ENCODE data around the gene CACNA1I. TPM values are rescaled to one million over a fixed set of nuclear protein-coding genes. Genes with fewer than 3 reads are reported as not detected.

Gene CACNA1I
- polyA plus RNA-seq, 1 of the 3 experiments (the other 2 are of a cell fraction), result not detected

GRCh38 chr22:39593066-39593930 lies 22.7 kb downstream of the CACNA1I start:
- CTCF ChIA-PET, result interaction anchor here (1.3 to 1.6 kb wide), 2 partner anchors 33 to 58 kb away, joined by 3 to 4 read pairs; no protein-coding TSS in a partner anchor
- POLR2A ChIA-PET, result no interaction called here
- peak overlapping the region; percentile 44; the same call in 1 of the 2 replicates for H3K4me2 ChIP-seq

More at GRCh38 chr22:39593066-39593930, 22.7 kb downstream of the CACNA1I start:
- no peak overlapping the region for H2AFZ ChIP-seq (ENCODE audit: low read depth)
- no peaks in the 10 kb centered on the region for H3K27me3 ChIP-seq (ENCODE audit: insufficient read depth)
- WGBS (ENCODE audit: low lambda C conversion rate), result 73% methylated on average over 8 of the region's 12 CpGs
- H3K9me2 ChIP-seq, result no peaks in the 10 kb centered on the region
- H3K36me3 ChIP-seq (replicated peaks in 1 of 2; ENCODE audit: control insufficient read depth in 1 of 2, insufficient read depth in 2 of 2, low read length in 1 of 2), result no peaks in the 10 kb centered on the region
- no peak overlapping the region for H3K9ac ChIP-seq
- no peak for DNase-seq
- TF ChIP-seq MXI1 (IDR thresholded peaks at IDR 0.05; ENCODE audit: low read depth, low read length) (no peak), JUND (IDR thresholded peaks at IDR 0.05) (no peak), TCF12 (IDR thresholded peaks at IDR 0.05) (no peak; the same call in 1 of the 2 replicates), FOXJ3 (CRISPR knock-in tag; IDR thresholded peaks at IDR 0.05) (no peak), RAD21 (IDR thresholded peaks at IDR 0.05; ENCODE audit: low read length) (no peak), YY1 (IDR thresholded peaks at IDR 0.05; ENCODE audit: low read depth) (no peak), TAF1 (IDR thresholded peaks at IDR 0.05; ENCODE audit: borderline replicate concordance, low read depth, low read length) (no peak), ELF1 (IDR thresholded peaks at IDR 0.05) (no peak), TEAD4 (IDR thresholded peaks at IDR 0.05; ENCODE audit: borderline replicate concordance, insufficient read depth) (no peak), POLR2AphosphoS5 (IDR thresholded peaks at IDR 0.05; ENCODE audit: low read depth, low read length) (no peak), REST (IDR thresholded peaks at IDR 0.05; ENCODE audit: low read depth, low read length) (no peak), CTCF (IDR thresholded peaks at IDR 0.05) (no peak), FOXM1 (IDR thresholded peaks at IDR 0.05; ENCODE audit: low read depth) (no peak), GABPA (IDR thresholded peaks at IDR 0.05; ENCODE audit: low read depth) (no peak), RXRA (IDR thresholded peaks at IDR 0.05; ENCODE audit: borderline replicate concordance, low read depth) (no peak)
- no peak overlapping the region for H3K27ac ChIP-seq (ENCODE audit: low read depth in 2 of 2, low read length in 1 of 2)
- peaks cover 0 to 19% of the 10 kb centered on the region in 2 experiments; a peak in 1 of 4 replicates for H3K4me1 ChIP-seq (ENCODE audit: control insufficient read depth in 1 of 2, insufficient read depth in 2 of 2, low read depth in 1 of 2, low read length in 1 of 2)
- H3F3A ChIP-seq (replicated peaks; ENCODE audit: insufficient read depth), result no peaks in the 10 kb centered on the region
- no peaks in the 10 kb centered on the region for H3K9me3 ChIP-seq
- H3K79me2 ChIP-seq (ENCODE audit: insufficient read depth), result no peaks in the 10 kb centered on the region
- no peak overlapping the region for H3K4me3 ChIP-seq (ENCODE audit: low read depth in 2 of 2, low read length in 1 of 2)
- no peaks in the 10 kb centered on the region for H4K20me1 ChIP-seq (ENCODE audit: insufficient read depth)

Measured in SK-N-SH (cell line).